ENCODE results near the gene FSTL3. TPM values are rescaled to one million over a fixed set of nuclear protein-coding genes. Genes with fewer than 3 reads are reported as not detected.

FSTL3 gene
- total and polyA plus RNA-seq, 2 of the 8 experiments (the other 6 are each of a cell fraction or from before 2014, with no cell fraction given) = 8.1 to 11.8 TPM

- Histone ChIP-seq H4K20me1 (replicated peaks in 1 of 2; ENCODE audit: control insufficient read depth in 1 of 2, insufficient read depth in 2 of 2, low read length in 2 of 2) (peaks cover 58 to 59% of the 10 kb centered on the region in 2 experiments), H3K23me2 (ENCODE audit: low read depth, low read length) (peaks cover 3% of the 10 kb centered on the region; the same call in 1 of the 2 replicates)
- CTCF ChIA-PET (ENCODE audit: partially characterized antibody) = interaction anchor here (1.9 kb wide), 1 partner anchor 30 kb away, joined by 10 read pairs; no protein-coding TSS in a partner anchor
- no peak for TF ChIP-seq CEBPB (IDR thresholded peaks at IDR 0.05; ENCODE audit: low read depth, low read length)
- TF ChIP-seq NRF1 (IDR thresholded peaks at IDR 0.05; ENCODE audit: low read depth, low read length) = no peak
- TF ChIP-seq POLR2A (IDR thresholded peaks at IDR 0.05; ENCODE audit: control extremely low read depth in 1 of 2, low read depth in 2 of 2, low read length in 2 of 2) = no peak
- TF ChIP-seq NANOG (IDR thresholded peaks at IDR 0.05; ENCODE audit: insufficient read depth, low read depth, low read length, poor library complexity, severe bottlenecking) = no peak
- no peak for TF ChIP-seq JUN (IDR thresholded peaks at IDR 0.05; ENCODE audit: low read depth, low read length)
- no peak for TF ChIP-seq USF2 (IDR thresholded peaks at IDR 0.05; ENCODE audit: low read length)
- no peak for TF ChIP-seq SIN3A (conservative IDR thresholded peaks at IDR 0.05 in 1 of 2, IDR thresholded peaks at IDR 0.05 in 1 of 2; ENCODE audit: low read depth in 1 of 2, low read length in 2 of 2)
- no peak for TF ChIP-seq EZH2 (IDR thresholded peaks at IDR 0.05; ENCODE audit: low read depth, low read length, severe bottlenecking)
- no peak for TF ChIP-seq TAF7 (optimal IDR thresholded peaks at IDR 0.05; ENCODE audit: borderline replicate concordance, low read depth, low read length)
- TF ChIP-seq ASH2L (IDR thresholded peaks at IDR 0.05; ENCODE audit: low read length) = no peak
- no peak for TF ChIP-seq YY1 (IDR thresholded peaks at IDR 0.05; ENCODE audit: low read depth, low read length)
Measured at GRCh38 chr19:657611-658010, 18.6 kb upstream of the FSTL3 start.

More at GRCh38 chr19:657611-658010, 18.6 kb upstream of the FSTL3 start:
- Histone ChIP-seq H4K91ac (replicated peaks; ENCODE audit: insufficient read length, low read length) (no peak overlapping the region), H3K79me1 (ENCODE audit: low read depth, low read length) (peaks cover 18% of the 10 kb centered on the region), H3K4me2 (ENCODE audit: insufficient read depth in 1 of 2, low read depth in 2 of 2, low read length in 2 of 2) (no peak overlapping the region), H4K8ac (ENCODE audit: extremely low read depth, insufficient read depth, low read length) (no peak overlapping the region), H3K18ac (ENCODE audit: extremely low read depth, low read length) (no peak overlapping the region), H3K4me1 (replicated peaks in 1 of 4; ENCODE audit: control insufficient read depth in 3 of 4, insufficient read depth in 4 of 4, low read length in 3 of 4) (peaks cover 0 to 11% (median 5%) of the 10 kb centered on the region in 4 experiments; a peak in 5 of 7 replicates), H2BK20ac (ENCODE audit: low read length) (no peak overlapping the region), H2AK5ac (ENCODE audit: low read depth, low read length) (no peak overlapping the region), H3K4ac (replicated peaks; ENCODE audit: insufficient read length, low read depth, low read length) (no peak overlapping the region), H2BK5ac (ENCODE audit: low read depth, low read length) (no peak overlapping the region), H2BK120ac (replicated peaks; ENCODE audit: low read depth, low read length) (no peak overlapping the region), H3K27ac (ENCODE audit: low read depth, low read length) (no peak overlapping the region), H3K56ac (replicated peaks; ENCODE audit: insufficient read length, low read depth, low read length) (no peak overlapping the region), H2AFZ (ENCODE audit: low read length) (no peak overlapping the region), H2BK15ac (ENCODE audit: low read length) (no peak overlapping the region), H3K9ac (replicated peaks in 1 of 4; ENCODE audit: extremely low read depth in 1 of 4, low read depth in 3 of 4, low read length in 3 of 4) (no peak overlapping the region), H3K36me3 (ENCODE audit: control insufficient read depth in 2 of 4, insufficient read depth in 4 of 4, low read length in 3 of 4) (peaks cover 0 to 9% (median 3%) of the 10 kb centered on the region in 4 experiments; a peak in 5 of 8 replicates), H3K23ac (ENCODE audit: insufficient read length) (no peak overlapping the region), H3K4me3 (ENCODE audit: extremely low read depth in 1 of 4, insufficient read depth in 2 of 4, low read depth in 3 of 4, low read length in 4 of 4) (no peak overlapping the region), H3K9me3 (ENCODE audit: insufficient read depth in 2 of 2, low read depth in 1 of 2, low read length in 1 of 2) (no peaks in the 10 kb centered on the region), H3K14ac (ENCODE audit: insufficient read length) (no peak overlapping the region), H3K27me3 (replicated peaks in 1 of 4; ENCODE audit: control insufficient read depth in 3 of 4, extremely low read depth in 1 of 4, insufficient read depth in 3 of 4, low read length in 3 of 4) (no peaks in the 10 kb centered on the region), H2BK12ac (ENCODE audit: low read depth, low read length) (no peak overlapping the region), H3K79me2 (ENCODE audit: control insufficient read depth in 1 of 2, insufficient read depth in 2 of 2, low read length in 2 of 2) (peaks cover 61 to 98% of the 10 kb centered on the region in 2 experiments), H4K5ac (ENCODE audit: insufficient read length, low read depth, low read length) (no peak overlapping the region)
- DNase-seq (ENCODE audit: low read depth in 1 of 2, low spot score in 2 of 2) (no peak), FAIRE-seq (no peak)
- WGBS, 2 experiments (ENCODE audit: extremely low coverage in 1 of 2, insufficient coverage in 1 of 2, insufficient read length in 1 of 2, insufficient replicate concordance in 2 of 2, low coverage in 1 of 2, low lambda C conversion rate in 2 of 2, missing lambda C conversion rate in 1 of 2) = 87% methylated on average over 14 of the region's 19 CpGs; no CpG with 5 or more reads in 1 of the 2 experiments
- POLR2A ChIA-PET (ENCODE audit: partially characterized antibody) = interaction anchor here (0.8 to 2.0 kb wide), 4 partner anchors 10 to 86 kb away, joined by 3 to 9 read pairs (median 3); no protein-coding TSS in a partner anchor
